ENCODE data around the gene PHAF1.
"Not testable (repeated sequence)": the region's sequence is repeated elsewhere in the genome, so short reads cannot be mapped to it uniquely, and the experiment has no call there.

PHAF1 gene

GRCh38 chr16:67105246-67105645 lies 4.5 kb upstream of the PHAF1 start:
- no peak for DNase-seq

DNA sequence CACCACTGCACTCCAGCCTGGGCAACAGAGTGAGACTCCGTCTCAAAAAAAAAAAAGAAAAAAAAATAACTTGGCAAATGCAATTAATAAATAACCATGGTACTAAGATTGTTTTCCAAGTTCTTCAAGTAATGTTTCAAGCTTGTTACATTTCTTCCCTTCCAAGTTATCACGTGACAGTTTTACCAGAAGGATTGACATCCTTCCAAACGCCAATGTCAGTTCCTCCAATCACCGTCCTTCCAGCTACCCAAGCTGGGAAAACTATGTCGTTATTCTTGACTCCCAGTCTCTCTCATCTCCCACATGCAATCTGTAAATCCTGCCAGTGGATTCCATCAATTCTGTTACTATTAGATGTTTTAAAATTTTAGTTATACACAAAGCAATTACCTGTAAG lies 3.9 kb upstream of the PHAF1 start:
- DNase-seq = no peak

DNA sequence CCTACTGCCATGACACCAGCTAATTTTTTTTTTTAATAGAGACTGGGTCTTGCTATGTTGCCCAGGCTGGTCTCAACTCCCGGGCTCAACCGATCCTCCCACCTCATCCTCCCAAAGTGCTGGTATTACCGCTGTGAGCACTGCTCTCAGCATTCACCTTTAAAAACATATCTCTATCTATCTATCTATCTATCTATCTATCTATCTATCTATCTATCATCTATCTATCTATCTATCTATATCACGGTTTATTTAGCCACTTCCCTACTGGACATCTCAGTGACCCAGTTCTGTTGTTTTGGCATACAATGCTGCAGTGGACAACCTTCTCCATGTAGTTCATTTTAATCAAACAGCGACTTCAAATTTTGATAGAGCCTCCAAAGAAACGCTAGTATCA lies 1.3 kb upstream of the PHAF1 start:
- no peak for DNase-seq

DNA sequence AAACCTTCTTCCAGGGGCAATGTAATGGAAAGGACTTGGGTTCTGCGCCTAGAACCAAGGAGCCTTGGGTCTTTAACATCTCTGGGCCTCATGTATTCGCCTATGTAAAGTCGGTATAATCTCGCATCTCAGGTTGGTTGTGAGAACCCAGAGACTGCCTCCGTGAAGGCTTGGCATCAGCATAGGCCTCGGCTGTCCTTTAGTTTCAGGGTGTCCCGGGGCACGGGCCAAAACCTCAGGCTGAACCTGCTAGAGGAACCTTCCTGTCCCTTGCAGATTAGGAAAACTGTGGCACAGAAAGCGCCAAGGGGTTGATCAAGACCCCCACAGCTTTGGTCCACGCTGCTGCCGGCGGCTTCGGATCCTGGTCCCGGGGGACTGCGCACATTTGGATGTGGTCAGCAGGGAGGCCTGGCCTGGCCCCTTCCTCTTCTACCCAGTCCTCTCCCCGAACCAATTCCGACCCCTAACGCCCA lies 772 bp upstream of the PHAF1 start:
- DNase-seq = no peak

GRCh38 chr16:67111951-67112444 lies 2.3 kb downstream of the PHAF1 start:
- no peak for DNase-seq

GRCh38 chr16:67112591-67113399 lies 3.1 kb downstream of the PHAF1 start:
- no peak for DNase-seq

DNA sequence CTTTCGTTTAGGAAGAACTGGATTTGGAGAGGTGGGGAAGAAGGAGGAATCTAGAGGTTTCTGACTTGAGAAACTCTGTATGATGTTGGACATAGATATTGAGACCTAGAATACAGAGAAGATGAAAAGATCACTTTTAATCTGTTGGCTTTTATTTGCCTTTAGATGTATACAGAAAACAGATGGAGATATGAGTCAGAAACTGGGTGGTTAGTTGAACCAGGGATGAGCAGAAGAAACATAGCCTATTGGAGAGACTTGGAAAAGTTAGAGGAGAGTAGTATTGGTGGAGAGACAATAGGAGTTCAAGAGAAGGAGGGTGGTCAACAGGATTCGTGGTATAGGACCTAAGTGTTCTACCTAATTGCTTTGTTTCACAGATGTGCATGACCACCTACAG lies 5.1 kb downstream of the PHAF1 start:
- no peak for DNase-seq

DNA sequence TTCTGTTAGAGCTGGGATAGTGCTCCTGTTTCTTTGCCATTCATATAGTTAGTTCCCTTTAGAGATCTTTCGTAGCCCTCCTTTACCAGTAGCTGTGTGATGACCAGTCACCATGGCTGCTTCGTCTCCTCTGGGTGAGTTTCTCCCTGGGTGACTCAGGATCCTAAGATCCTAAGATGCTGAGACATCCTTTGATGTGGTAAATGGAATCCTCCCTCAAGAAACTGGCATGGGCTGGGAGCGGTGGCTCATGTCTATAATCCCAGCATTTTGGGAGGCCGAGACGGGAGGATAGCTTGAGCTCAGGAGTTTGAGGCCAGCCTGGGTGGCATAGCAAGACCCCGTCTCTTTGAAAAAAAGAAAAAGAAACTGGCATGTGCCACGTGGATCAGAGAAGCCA lies 5.9 kb downstream of the PHAF1 start:
- no peak for DNase-seq

DNA sequence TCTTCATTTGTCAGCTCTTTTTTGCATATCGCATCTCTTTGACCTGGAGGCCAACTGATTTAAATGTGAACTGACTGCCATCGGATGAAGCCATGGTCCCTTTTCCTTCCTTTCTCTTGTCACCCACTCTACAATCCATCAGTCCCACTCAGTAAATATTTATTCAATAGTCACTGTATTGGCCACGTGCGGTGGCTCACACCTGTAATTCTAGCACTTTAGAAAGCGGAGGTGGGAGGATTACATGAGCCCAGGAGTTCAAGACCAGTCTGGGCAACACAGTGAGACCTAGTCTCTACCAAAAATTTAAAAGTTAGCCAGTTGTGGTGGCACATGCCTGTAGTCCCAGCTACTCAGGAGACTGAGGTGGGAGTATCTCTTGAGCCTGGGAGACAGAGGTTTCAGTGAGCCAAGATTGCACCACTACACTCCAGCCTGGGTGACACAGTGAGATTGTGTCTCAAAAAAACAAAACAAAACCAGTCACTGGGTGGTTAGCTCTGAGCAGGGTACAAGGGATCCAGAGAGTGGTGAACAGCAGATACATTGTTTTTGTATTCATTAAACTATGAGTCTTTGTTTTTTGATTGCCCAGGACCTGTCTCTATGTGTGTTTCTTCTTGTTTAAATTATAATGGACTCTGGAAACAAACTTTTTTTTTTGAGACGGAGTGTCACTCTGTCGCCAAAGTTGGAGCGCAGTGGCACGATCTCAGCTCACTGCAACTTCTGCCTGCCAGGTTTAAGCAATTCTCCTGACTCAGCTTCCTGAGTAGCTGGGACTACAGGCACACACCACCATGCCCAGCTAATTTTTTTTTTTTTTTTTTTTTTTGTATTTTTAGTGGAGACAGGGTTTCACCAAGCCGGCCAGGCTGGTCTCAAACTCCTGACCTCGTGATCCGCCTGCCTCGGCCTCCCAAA lies 6.9 kb downstream of the PHAF1 start:
- DNase-seq = no peak

DNA sequence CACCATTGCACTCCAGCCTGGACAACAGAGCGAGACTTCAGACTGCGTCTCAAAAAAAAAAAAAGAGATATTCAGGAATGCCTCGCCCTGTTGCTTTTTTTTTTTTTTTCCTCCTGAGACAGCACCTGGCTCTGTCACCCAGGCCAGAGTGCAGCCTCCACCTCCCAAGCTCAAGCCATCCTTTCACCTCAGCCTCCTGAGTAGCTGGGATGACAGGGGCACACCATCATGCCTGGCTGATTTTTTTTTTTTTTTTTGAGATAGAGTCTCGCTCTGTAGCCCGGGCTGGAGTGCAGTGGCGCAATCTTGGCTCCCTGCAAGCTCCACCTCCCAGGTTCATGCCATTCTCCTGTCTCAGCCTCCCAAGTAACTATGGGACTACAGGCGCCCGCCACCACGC lies 8.0 kb downstream of the PHAF1 start:
- DNase-seq = no peak

GRCh38 chr16:67120025-67120424 lies 10.3 kb downstream of the PHAF1 start:
- DNase-seq = no peak

GRCh38 chr16:67122799-67123198 lies 13.1 kb downstream of the PHAF1 start:
- not testable (repeated sequence) for DNase-seq

DNA sequence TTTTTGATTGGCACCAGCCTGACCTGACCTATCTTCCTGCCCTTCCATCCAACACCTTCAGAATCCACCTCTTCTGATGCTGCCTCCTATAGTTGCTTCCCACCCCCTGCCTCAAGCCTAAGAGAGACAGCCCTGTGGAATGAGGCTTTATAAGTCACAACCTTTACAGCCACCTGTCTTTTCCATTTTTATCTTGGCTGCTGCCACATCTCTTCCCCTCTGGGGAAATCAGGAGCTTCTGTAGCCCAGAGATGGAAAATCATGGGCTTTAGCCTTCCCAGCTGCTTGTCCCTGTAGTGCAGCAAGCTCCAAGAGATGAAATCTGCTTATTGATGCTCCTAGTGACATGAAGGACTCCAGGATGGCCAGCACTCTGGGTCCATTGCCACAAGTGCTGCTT lies 18.7 kb downstream of the PHAF1 start:
- no peak for DNase-seq

DNA sequence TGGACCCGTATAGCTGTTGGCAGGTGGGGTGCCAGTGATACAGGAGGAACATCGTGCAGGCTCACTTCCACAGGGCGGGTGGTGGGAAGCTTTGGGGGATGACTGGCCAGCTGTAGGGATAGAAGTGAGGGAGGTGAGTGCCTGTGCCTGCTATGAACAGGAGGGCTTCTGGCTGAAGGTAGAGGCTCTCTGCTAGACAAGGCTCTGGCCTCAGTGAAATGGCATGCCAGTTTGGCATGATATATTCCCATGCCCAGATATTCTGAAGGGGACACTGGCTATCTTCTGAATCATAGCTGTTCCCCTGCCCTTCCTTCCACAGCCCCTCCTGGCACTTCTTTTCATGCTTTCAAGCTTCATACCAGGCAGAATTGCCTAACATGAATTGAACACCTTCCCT lies 19.1 kb downstream of the PHAF1 start:
- DNase-seq = no peak

GRCh38 chr16:67129422-67129821 lies 19.7 kb downstream of the PHAF1 start:
- no peak for DNase-seq

DNA sequence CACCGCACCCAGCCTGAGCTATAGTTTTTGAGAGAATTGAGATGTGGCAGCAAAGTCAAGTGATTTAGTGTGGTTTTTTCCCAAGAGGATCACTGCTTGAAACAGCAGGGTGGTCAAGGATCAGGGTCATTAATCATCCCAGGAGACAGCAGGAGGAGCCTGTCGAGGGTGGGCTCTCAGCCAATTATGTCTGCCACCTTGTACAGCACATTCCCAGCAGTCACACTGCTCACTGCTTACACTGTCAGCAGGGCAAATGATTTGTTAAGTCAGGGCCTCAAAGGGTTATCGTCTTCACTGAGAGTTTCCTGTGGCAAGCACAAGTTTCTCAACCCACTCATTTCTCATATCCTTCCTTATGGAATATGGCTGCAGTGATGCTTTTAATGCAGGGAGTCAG lies 27.9 kb downstream of the PHAF1 start:
- DNase-seq = no peak

DNA sequence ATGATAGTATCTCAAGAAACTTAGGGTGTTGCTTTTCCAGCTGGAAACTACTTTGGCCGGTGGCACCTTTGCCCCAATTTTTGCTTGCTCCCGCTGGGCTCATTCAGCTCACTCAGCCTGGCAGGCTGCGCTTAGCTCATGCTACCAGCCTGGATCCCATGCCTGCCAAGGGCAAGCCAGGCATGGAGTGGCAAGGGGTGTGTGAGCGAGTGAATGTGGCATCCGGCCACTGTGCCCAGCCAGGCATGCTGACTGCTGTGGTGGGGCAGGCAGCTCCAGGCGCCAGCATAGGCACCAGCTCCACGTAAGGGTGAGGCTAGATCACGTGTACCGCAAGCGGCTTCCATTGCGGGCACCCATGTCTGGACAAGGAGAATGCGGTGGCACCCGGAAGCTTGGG lies 31.6 kb downstream of the PHAF1 start:
- DNase-seq = no peak

DNA sequence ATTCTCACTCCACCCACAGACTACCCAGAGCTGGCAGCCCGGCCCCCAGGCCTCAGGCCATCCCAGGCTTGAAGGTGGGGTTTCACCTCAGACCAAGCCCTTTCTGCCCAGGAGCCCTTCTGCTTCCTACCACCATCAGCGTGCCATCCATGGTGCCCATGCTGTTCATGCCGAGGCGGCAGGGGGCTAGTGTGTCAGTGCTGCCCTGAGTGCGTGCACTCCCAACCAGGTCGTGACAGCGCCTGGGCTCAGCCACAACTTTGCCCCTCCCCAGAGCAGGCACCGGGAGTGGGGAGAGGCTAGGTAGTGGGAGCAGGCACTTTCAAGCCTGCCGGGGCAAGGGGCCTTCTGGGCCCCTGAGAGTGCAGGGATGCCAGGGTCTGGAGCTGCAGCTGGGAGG lies 32.6 kb downstream of the PHAF1 start:
- no peak for DNase-seq

- DNase-seq = no peak
These were observed 35.2 kb downstream of the PHAF1 start for GRCh38 chr16:67144943-67145342.

DNA sequence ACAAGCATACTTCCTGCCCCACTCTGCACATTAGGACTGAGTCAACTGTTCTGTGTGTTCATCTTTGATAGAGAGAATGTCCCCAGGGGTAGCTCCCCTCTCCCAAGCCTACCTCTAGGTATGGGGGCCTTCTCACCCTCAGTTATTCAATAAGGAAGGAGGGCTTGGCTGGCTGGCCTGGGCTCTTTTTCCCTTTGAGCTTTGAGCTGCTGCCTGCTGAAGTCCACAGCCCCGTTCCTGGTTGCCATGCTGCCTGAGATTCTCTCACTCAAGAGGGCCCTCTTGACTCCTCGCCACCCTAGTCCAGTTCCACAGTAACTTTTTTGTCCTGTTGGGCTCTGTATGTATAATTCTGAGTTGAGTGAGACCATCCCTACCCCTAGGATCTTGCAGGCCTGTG lies 36.0 kb downstream of the PHAF1 start:
- no peak for DNase-seq

DNA sequence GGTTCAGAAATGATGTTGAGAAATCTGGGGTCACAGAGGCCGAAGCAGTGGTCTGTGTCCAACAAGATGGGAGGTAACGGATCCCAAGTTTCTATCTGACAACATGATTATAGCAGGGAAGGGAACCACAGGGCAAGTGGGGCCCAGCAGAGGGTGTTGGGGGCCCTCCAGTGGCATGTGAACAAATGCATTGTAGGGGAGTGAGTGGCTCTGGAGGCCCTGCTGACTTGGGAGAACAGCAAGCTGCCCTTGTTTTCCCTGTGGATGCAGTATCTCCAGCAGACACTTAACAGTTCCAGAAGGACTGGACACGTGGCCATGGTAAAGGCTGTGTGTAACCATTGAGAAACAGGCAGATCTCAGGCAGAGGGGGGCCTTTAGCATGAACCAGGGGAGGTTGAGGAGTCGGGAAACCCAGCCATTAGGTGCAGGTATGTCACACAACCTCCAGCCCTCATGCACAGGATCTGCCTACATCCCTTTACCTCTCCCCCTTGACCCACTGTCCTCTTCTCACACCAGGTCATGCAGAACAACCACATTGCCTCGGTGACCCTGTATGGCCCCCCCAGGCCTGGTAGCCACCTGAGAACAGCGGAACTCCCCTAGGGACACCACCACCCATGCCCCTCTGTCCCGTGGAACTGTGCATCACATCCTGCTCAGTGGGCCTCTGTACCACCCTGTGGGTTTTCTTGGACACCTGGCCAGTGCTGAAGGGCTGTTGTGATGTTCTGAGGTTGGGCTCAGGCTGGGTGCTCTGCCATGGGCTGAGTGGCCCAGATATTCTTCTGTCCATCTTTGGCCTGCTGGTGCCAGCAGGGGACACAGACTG lies 37.0 kb downstream of the PHAF1 start:
- DNase-seq = no peak

DNA sequence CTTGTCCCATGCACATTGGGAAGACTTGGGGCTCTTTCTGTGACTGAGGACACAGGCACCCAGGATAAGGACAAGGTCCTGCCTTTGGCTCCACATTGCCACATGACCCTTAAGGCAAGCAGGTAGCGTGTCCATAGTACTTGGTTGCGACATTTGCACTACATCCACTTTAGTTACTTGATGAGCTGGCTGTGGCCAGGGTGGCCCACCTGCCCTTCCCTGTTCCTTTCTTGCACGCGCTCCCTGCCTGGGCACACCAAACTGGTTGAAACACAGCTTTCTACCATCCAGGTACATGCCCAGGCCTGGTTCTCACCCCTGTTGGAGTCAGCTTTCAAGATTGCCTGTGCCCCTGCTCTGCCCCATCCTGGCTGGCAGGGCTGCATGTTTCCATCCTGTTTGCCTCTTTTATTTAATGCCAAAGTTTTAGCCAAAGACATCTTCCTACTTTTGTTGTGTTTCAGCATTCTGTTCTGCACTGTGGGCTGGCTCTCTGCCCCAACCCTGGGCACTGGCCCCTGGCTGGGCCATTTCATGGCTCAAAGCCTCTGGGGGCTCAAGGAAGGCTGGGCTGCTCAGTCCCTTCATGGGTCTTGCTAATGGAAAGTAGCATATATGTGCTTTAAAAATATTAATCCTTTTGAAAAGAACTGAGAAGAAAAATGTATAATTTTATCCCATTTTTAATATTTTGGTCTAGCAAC lies 37.8 kb downstream of the PHAF1 start:
- DNase-seq = no peak

Measured in stimulated activated CD4-positive, alpha-beta T cell treated with anti-CD3 and anti-CD28 coated beads, Interleukin-4, amount 100 ng/mL, for 1 hour (primary cell).